Hepatocyte (in vitro differentiated cells): ENCODE data around the gene CD248.

Experiments used
- CTCF ChIP-seq: fragments of 200-600 bp; sonication (generic); IDR thresholded peaks from 2 replicates; pipeline ENCODE4 v1.5.1; 2016; ENCODE audit warnings: antibody characterized with exemption, mild to moderate bottlenecking; ENCODE audit not compliant: poor library complexity
- EZH2 ChIP-seq: fragments of 200-600 bp; sonication (generic); IDR thresholded peaks from 2 replicates; pipeline ENCODE4 v1.6.1; 2016; ENCODE audit warnings: antibody characterized with exemption, mild to moderate bottlenecking, borderline replicate concordance
- EZH2phosphoT487 ChIP-seq: fragments of 200-600 bp; sonication (generic); IDR thresholded peaks from one replicate; pipeline ENCODE4 v1.6.1; 2018; ENCODE audit warnings: antibody characterized with exemption, mild to moderate bottlenecking, low read depth, moderate library complexity; ENCODE audit not compliant: unreplicated experiment, severe bottlenecking

- TF ChIP-seq CTCF (no peak), EZH2 (no peak), EZH2phosphoT487 (no peak)
These were observed 41.4 kb downstream of the CD248 start for GRCh38 chr11:66275396-66275795.
